HG02852 (cell line): ENCODE results near the gene TAAR1.
A peak's percentile ranks its signal among the peaks of the same experiment; 100 is the strongest.
"Not testable (repeated sequence)": the region's sequence is repeated elsewhere in the genome, so short reads cannot be mapped to it uniquely, and the experiment has no call there.

ENCODE experiments used
- ATAC-seq: cut with Tn5 transposase; IDR thresholded peaks from one replicate; pipeline ENCODE4 v1.9.1; 2021; ENCODE audit warnings: mild to moderate bottlenecking, moderate library complexity; ENCODE audit not compliant: unreplicated experiment

The TAAR1 gene, protein sequence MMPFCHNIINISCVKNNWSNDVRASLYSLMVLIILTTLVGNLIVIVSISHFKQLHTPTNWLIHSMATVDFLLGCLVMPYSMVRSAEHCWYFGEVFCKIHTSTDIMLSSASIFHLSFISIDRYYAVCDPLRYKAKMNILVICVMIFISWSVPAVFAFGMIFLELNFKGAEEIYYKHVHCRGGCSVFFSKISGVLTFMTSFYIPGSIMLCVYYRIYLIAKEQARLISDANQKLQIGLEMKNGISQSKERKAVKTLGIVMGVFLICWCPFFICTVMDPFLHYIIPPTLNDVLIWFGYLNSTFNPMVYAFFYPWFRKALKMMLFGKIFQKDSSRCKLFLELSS

DNA sequence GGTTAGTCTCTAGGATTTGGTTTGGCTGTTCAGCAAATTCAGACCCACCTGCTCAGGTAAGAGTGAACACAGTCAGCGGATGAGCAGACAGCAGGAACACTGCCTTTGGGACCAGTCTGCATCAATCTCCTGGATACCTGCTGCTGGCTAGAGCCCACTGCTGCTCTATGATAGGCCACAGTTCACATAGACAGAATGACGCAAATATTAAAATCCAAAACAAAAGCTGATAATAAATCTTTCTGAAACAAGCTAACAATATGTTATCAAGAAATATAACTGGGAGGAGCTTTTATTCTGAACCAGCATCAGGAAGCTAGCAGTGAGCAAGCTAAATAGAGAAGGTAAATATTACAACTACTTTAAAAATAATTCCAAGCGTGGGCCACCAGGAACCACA is at the start of gene TAAR1:
TSS of gene TAAR1 (minus strand) at position 101 of the 400 bp plus-strand sequence. CDS start 13,179 bp downstream, outside the sequence.
- no peak for ATAC-seq

GRCh38 chr6:132708771-132709170 is 49.8 kb upstream of the TAAR1 start:
- ATAC-seq, result no peak

- no peak for ATAC-seq
These were observed 49.0 kb upstream of the TAAR1 start for GRCh38 chr6:132708002-132708401.

GRCh38 chr6:132706756-132707155 is 47.8 kb upstream of the TAAR1 start:
- not testable (repeated sequence) for ATAC-seq

DNA sequence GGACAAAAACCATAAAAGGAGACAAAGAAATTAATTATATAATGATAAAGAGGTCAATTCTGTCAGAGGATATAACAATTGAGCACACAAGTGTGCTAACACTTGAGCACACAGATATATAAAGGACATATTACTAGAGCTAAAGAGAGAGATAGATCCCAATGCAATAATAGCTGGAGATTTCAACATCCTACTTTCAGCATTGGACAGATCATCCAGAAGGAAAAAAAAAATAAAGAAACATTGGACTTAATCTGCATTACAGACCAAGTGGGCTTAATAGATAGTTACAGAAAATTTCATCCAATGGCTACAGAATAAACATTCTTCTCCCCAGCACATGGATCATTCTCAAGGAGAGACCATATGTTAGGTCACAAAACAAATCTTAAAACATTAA is 45.0 kb upstream of the TAAR1 start:
- ATAC-seq, result no peak

- ATAC-seq, result peak; percentile 94
These were observed 39.6 kb upstream of the TAAR1 start for GRCh38 chr6:132698608-132699007.

DNA sequence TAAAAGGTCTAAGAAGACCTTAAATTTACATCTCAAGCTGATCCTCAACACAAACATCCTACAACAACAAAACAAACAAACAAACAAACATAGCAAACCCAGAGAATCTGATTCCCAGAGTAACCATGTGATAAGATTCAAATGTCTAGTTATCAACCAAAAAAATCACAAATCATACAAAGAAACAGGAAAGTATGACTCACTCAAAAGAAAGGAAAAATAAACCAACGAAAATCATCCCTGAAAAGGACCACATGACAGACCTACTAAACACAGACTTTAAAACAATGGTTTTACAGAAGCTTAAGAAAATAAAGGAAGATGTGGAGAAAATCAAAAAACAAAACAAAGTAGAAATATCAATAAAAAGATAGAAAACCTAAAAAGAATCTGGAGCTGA is 36.8 kb upstream of the TAAR1 start:
- no peak for ATAC-seq

- no peak for ATAC-seq
These were observed 34.5 kb upstream of the TAAR1 start for GRCh38 chr6:132693478-132693877.

GRCh38 chr6:132690678-132691077 is 31.7 kb upstream of the TAAR1 start:
- ATAC-seq, result no peak

GRCh38 chr6:132687306-132687705 is 28.3 kb upstream of the TAAR1 start:
- no peak for ATAC-seq

DNA sequence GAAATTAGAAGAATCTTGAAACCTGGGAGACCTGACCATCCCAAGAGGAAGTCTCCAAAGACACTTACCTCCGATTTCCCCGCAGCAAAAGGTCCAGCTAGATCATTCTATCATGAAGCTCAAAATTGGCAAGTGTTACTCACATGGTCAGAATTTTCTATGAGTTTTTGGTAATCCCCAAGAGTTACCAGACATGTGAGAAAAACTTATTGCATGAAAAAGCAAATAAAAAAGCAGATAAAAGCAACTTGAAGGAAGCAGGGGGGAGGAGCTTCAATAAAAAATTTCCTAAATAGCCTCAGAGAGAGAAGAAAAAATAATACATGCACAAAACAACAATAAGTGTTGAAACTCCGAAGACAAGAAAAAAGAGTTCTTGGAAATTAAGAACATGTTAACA is 27.5 kb upstream of the TAAR1 start:
- no peak for ATAC-seq

DNA sequence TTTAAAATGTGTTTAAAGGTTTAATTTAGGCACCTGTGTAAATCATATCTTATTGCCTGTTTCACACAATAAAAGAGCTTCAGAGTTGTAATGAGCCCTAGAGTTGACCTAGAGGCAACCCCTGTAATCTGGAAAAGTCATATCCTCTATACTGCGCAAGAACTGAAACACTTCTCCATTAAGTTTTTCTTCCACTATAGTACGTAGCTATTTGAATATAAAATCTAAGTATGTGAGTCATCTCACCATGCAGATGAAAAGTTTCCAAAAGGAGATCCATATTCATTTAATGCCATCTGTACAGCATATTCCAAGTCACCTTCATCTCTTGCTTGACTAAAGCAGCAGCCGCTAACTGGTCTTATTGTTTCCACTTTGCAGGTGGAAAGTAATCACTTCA is 26.0 kb upstream of the TAAR1 start:
- ATAC-seq, result no peak

- no peak for ATAC-seq
These were observed 25.3 kb upstream of the TAAR1 start for GRCh38 chr6:132684272-132684671.

- ATAC-seq, result no peak
These were observed 24.6 kb upstream of the TAAR1 start for GRCh38 chr6:132683543-132683942.

- peak; percentile 84 for ATAC-seq
These were observed 20.1 kb upstream of the TAAR1 start for GRCh38 chr6:132679094-132679493.

GRCh38 chr6:132675749-132676148 is 16.8 kb upstream of the TAAR1 start:
- no peak for ATAC-seq

- no peak for ATAC-seq
These were observed 16.0 kb upstream of the TAAR1 start for GRCh38 chr6:132675002-132675401.

DNA sequence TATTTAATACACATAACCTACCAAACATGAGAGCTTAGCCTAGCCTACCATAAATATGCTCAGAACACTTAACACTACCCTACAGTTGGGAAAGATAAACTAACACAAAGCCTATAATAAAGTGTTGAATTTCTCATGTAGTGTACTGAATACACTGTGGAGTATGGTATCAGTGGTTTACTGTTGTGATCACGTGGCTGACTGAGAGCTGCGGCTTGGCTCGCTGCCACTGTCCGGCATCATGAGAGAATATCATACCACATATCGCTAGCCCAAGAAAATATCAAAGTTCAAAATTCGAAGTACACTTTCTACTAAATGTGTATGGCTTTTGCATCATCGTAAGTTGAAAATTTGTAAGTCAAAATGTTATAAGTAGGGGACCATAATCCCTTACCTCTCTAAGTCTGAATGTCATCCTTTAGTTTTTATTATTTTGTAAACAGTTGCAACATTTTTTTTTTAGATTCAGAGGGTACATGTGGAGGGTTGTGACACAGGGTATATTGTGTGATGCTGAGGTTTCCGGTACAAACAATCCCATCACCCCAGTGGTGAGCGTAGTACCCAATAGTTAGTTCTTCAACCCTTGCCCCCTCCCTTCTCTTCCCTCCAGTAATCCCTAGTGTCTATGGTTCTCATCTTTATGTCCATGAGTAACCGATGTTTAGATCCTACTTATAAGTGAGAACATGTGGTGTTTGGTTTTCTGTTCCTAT is 14.6 kb upstream of the TAAR1 start:
- ATAC-seq, result no peak

GRCh38 chr6:132671295-132671694 is 12.3 kb upstream of the TAAR1 start:
- no peak for ATAC-seq

- ATAC-seq, result peak; percentile 69
These were observed 10.8 kb upstream of the TAAR1 start for GRCh38 chr6:132669690-132670291.

DNA sequence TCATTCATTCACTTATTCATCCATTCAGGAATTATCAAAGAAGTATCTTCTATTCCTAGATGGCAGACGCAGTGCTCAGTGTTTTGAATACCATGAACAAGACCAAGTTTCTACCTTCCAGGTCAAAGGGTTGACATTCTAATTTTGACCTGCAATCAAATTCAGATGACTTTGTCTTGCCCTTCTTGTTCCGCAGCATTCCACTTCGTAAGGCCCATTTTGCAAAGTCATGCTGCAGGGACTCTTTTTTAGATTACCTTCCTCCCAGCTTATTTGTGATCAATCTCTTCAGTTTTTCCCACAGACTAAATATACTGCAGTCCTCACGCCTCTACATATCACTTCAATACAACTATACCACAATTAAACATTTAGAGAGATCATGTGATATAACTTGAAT is 7.1 kb upstream of the TAAR1 start:
- ATAC-seq, result no peak
